ENCODE results near the gene SFI1.

DNA sequence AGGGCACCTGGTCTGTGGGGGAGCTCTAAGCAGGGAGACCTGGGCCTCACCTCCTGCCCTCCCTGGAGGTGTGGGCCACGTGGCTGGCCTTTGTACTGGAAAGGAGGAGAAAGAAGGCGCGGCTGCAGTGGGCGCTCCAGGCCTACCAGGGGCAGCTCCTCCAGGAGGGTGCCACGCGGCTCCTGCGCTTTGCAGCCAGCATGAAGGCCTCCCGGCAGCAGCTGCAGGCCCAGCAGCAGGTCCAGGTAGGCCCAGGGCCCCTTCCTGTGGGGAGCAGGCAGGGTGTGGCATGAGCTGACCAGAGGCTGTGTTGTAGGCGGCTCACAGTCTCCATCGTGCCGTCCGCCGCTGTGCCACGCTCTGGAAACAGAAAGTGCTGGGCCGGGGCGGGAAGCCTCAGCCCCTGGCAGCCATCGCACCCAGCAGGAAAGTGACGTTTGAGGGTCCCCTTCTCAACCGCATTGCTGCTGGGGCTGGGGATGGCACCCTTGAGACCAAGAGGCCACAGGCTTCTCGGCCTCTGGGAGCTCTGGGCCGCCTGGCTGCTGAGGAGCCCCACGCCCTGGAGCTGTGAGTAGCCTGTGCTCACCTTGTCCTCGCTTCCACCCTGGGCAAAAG is 117.1 kb downstream of the SFI1 start:
- TF ChIP-seq CTCF (IDR thresholded peaks at IDR 0.05; ENCODE audit: low read depth, low read length, missing input control) (no peak), GABPA (IDR thresholded peaks at IDR 0.05 in 1 of 2, conservative IDR thresholded peaks at IDR 0.05 in 1 of 2) (no peak), RAD21 (IDR thresholded peaks at IDR 0.05) (no peak), TAF1 (conservative IDR thresholded peaks at IDR 0.05) (no peak), EGR1 (IDR thresholded peaks at IDR 0.05; ENCODE audit: low read depth in 2 of 2) (no peak)
- TF ChIP-seq, protein P1, sequence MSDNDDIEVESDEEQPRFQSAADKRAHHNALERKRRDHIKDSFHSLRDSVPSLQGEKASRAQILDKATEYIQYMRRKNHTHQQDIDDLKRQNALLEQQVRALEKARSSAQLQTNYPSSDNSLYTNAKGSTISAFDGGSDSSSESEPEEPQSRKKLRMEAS (IDR thresholded peaks at IDR 0.05) = no peak
- TF ChIP-seq, protein P2, sequence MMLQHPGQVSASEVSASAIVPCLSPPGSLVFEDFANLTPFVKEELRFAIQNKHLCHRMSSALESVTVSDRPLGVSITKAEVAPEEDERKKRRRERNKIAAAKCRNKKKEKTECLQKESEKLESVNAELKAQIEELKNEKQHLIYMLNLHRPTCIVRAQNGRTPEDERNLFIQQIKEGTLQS (IDR thresholded peaks at IDR 0.05) = no peak
- TF ChIP-seq, protein P3, sequence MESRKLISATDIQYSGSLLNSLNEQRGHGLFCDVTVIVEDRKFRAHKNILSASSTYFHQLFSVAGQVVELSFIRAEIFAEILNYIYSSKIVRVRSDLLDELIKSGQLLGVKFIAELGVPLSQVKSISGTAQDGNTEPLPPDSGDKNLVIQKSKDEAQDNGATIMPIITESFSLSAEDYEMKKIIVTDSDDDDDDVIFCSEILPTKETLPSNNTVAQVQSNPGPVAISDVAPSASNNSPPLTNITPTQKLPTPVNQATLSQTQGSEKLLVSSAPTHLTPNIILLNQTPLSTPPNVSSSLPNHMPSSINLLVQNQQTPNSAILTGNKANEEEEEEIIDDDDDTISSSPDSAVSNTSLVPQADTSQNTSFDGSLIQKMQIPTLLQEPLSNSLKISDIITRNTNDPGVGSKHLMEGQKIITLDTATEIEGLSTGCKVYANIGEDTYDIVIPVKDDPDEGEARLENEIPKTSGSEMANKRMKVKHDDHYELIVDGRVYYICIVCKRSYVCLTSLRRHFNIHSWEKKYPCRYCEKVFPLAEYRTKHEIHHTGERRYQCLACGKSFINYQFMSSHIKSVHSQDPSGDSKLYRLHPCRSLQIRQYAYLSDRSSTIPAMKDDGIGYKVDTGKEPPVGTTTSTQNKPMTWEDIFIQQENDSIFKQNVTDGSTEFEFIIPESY (IDR thresholded peaks at IDR 0.05) = no peak

Measured in liver (tissue), 3 donors.